Umbilical cord (tissue), 2 donors: ENCODE results near the gene HDAC9. TPM values are rescaled to one million over a fixed set of nuclear protein-coding genes. Genes with fewer than 3 reads are reported as not detected.

ENCODE experiments used
- DNase-seq: peaks from one replicate; pipeline ENCODE4 v3.0.0-alpha.2; 2015; ENCODE audit warnings: low spot score
- total RNA-seq: library from RNA; depleted of rRNA; stranded (reverse); fragments of >200 nt; gene quantifications from one replicate; pipeline ENCODE4 v1.2.3, GENCODE V29; 2014; ENCODE audit warnings: low replicate concordance; ENCODE audit not compliant: insufficient read depth

Gene HDAC9
- total RNA-seq, 1 donor from 2014 or later, result 18.3 TPM

- DNase-seq, result no peak
Observed at GRCh38 chr7:18655912-18656311, 160.4 kb downstream of the HDAC9 start.

GRCh38 chr7:18656362-18656761, 160.8 kb downstream of the HDAC9 start:
- DNase-seq, result no peak

- no peak for DNase-seq
Observed at GRCh38 chr7:18659746-18660145, 164.2 kb downstream of the HDAC9 start.

- DNase-seq, result no peak
Observed at GRCh38 chr7:18663321-18663720, 167.8 kb downstream of the HDAC9 start.

- peak; percentile 76 for DNase-seq
Observed at GRCh38 chr7:18666107-18666728, 170.7 kb downstream of the HDAC9 start.

GRCh38 chr7:18667466-18667865, 171.9 kb downstream of the HDAC9 start:
- DNase-seq, result peak; percentile 29

GRCh38 chr7:18671176-18671575, 175.6 kb downstream of the HDAC9 start:
- DNase-seq, result no peak

GRCh38 chr7:18675579-18675978, 180.0 kb downstream of the HDAC9 start:
- no peak for DNase-seq

GRCh38 chr7:18679261-18679660, 183.7 kb downstream of the HDAC9 start:
- DNase-seq, result no peak

- DNase-seq, result no peak
Observed at GRCh38 chr7:18680576-18680975, 185.0 kb downstream of the HDAC9 start.

GRCh38 chr7:18684916-18685315, 189.4 kb downstream of the HDAC9 start:
- DNase-seq, result no peak

GRCh38 chr7:18685971-18686370, 190.4 kb downstream of the HDAC9 start:
- DNase-seq, result no peak

- DNase-seq, result no peak
Observed at GRCh38 chr7:18689551-18689950, 194.0 kb downstream of the HDAC9 start.

GRCh38 chr7:18693406-18693805, 197.9 kb downstream of the HDAC9 start:
- peak; percentile 74 for DNase-seq

- no peak for DNase-seq
Observed at GRCh38 chr7:18693816-18694215, 198.3 kb downstream of the HDAC9 start.

- no peak for DNase-seq
Observed at GRCh38 chr7:18694484-18694883, 198.9 kb downstream of the HDAC9 start.

- DNase-seq, result no peak
Observed at GRCh38 chr7:18694911-18695310, 199.4 kb downstream of the HDAC9 start.

GRCh38 chr7:18698258-18698734, 202.7 kb downstream of the HDAC9 start:
- no peak for DNase-seq

GRCh38 chr7:18700147-18700546, 204.6 kb downstream of the HDAC9 start:
- no peak for DNase-seq

- no peak for DNase-seq
Observed at GRCh38 chr7:18702071-18702829, 206.7 kb downstream of the HDAC9 start.

- no peak for DNase-seq
Observed at GRCh38 chr7:18703685-18704084, 208.1 kb downstream of the HDAC9 start.

GRCh38 chr7:18706670-18707069, 211.1 kb downstream of the HDAC9 start:
- DNase-seq, result no peak

GRCh38 chr7:18708204-18708603, 212.7 kb downstream of the HDAC9 start:
- DNase-seq, result no peak
